ENCODE results near the gene REEP5. TPM values are rescaled to one million over a fixed set of nuclear protein-coding genes. Genes with fewer than 3 reads are reported as not detected.
"Not testable (repeated sequence)": the region's sequence is repeated elsewhere in the genome, so short reads cannot be mapped to it uniquely, and the experiment has no call there.

The REEP5 gene
- polyA plus RNA-seq, 1 donor (not counting 4 experiments of a cell fraction or from before 2014, with no cell fraction given): 298 TPM

GRCh38 chr5:112892776-112893175 is 29.3 kb downstream of the REEP5 start:
- Histone ChIP-seq H3K79me2 (ENCODE audit: control insufficient read depth, insufficient read depth, low read length) (peaks cover 18% of the 10 kb centered on the region), H3K9ac (ENCODE audit: control insufficient read depth, extremely low read depth, insufficient read depth, low read length) (no peak overlapping the region), H3K4me3 (ENCODE audit: control insufficient read depth in 2 of 3, extremely low read depth in 1 of 3, insufficient read depth in 2 of 3, low read depth in 1 of 3, low read length in 3 of 3) (no peak overlapping the region), H3K27me3 (ENCODE audit: control insufficient read depth, extremely low read depth, insufficient read depth, low read length) (no peaks in the 10 kb centered on the region), H2AFZ (ENCODE audit: control insufficient read depth, low read length) (no peak overlapping the region), H3K4me1 (ENCODE audit: control insufficient read depth, extremely low read depth, insufficient read depth, low read length) (no peaks in the 10 kb centered on the region), H4K20me1 (ENCODE audit: control insufficient read depth, extremely low read depth, insufficient read depth, low read length) (no peaks in the 10 kb centered on the region), H3K27ac (ENCODE audit: control insufficient read depth, insufficient read depth, low read length) (no peak overlapping the region), H3K36me3 (ENCODE audit: control insufficient read depth in 2 of 2, extremely low read depth in 1 of 2, insufficient read depth in 2 of 2, low read length in 2 of 2) (peaks cover 10 to 14% of the 10 kb centered on the region in 2 experiments), H3K9me3 (ENCODE audit: control insufficient read depth, low read depth, low read length) (no peaks in the 10 kb centered on the region), H3K4me2 (ENCODE audit: control insufficient read depth, extremely low read depth, insufficient read depth, low read depth, low read length) (no peak overlapping the region), H3K9me1 (ENCODE audit: control insufficient read depth, extremely low read depth, insufficient read depth, low read length) (no peaks in the 10 kb centered on the region)
- no peak for TF ChIP-seq CTCF (optimal IDR thresholded peaks at IDR 0.05 in 1 of 3, IDR thresholded peaks at IDR 0.05 in 1 of 3, conservative IDR thresholded peaks at IDR 0.05 in 1 of 3; ENCODE audit: extremely low read depth in 1 of 3, insufficient read depth in 2 of 3, low read length in 3 of 3)
- no peak for TF ChIP-seq EZH2 (IDR thresholded peaks at IDR 0.05; ENCODE audit: low read length)
- no peak for FAIRE-seq
- DNase-seq (ENCODE audit: low read depth, low spot score): no peak
- dilution Hi-C loops (cut with MboI; ENCODE audit: extremely low pct_ligation_motif_present, low sequenced_read_pairs): no loop called here

GRCh38 chr5:112892066-112892465 is 30.0 kb downstream of the REEP5 start:
- Histone ChIP-seq H3K36me3 (ENCODE audit: control insufficient read depth in 2 of 2, extremely low read depth in 1 of 2, insufficient read depth in 2 of 2, low read length in 2 of 2) (peaks cover 10 to 19% of the 10 kb centered on the region in 2 experiments), H3K79me2 (ENCODE audit: control insufficient read depth, insufficient read depth, low read length) (peaks cover 19% of the 10 kb centered on the region)
- H3K4me2 ChIP-seq (ENCODE audit: control insufficient read depth, extremely low read depth, insufficient read depth, low read depth, low read length); H3K27ac ChIP-seq (ENCODE audit: control insufficient read depth, insufficient read depth, low read length); H3K27me3 ChIP-seq (ENCODE audit: control insufficient read depth, extremely low read depth, insufficient read depth, low read length); dilution Hi-C loops (cut with MboI; ENCODE audit: extremely low pct_ligation_motif_present, low sequenced_read_pairs); H3K9ac ChIP-seq (ENCODE audit: control insufficient read depth, extremely low read depth, insufficient read depth, low read length); H3K4me1 ChIP-seq (ENCODE audit: control insufficient read depth, extremely low read depth, insufficient read depth, low read length); FAIRE-seq; H4K20me1 ChIP-seq (ENCODE audit: control insufficient read depth, extremely low read depth, insufficient read depth, low read length); H3K9me1 ChIP-seq (ENCODE audit: control insufficient read depth, extremely low read depth, insufficient read depth, low read length); H3K9me3 ChIP-seq (ENCODE audit: control insufficient read depth, low read depth, low read length); H2AFZ ChIP-seq (ENCODE audit: control insufficient read depth, low read length); H3K4me3 ChIP-seq (ENCODE audit: control insufficient read depth in 2 of 3, extremely low read depth in 1 of 3, insufficient read depth in 2 of 3, low read depth in 1 of 3, low read length in 3 of 3); DNase-seq (ENCODE audit: low read depth, low spot score): not testable (repeated sequence)

- Histone ChIP-seq H3K36me3 (ENCODE audit: control insufficient read depth in 2 of 2, extremely low read depth in 1 of 2, insufficient read depth in 2 of 2, low read length in 2 of 2) (peaks cover 21 to 32% of the 10 kb centered on the region in 2 experiments), H3K4me2 (ENCODE audit: control insufficient read depth, extremely low read depth, insufficient read depth, low read depth, low read length) (no peak overlapping the region), H3K27me3 (ENCODE audit: control insufficient read depth, extremely low read depth, insufficient read depth, low read length) (no peaks in the 10 kb centered on the region), H3K79me2 (ENCODE audit: control insufficient read depth, insufficient read depth, low read length) (peaks cover 16% of the 10 kb centered on the region), H3K9me1 (ENCODE audit: control insufficient read depth, extremely low read depth, insufficient read depth, low read length) (peaks cover 3% of the 10 kb centered on the region), H3K9me3 (ENCODE audit: control insufficient read depth, low read depth, low read length) (no peaks in the 10 kb centered on the region), H3K4me1 (ENCODE audit: control insufficient read depth, extremely low read depth, insufficient read depth, low read length) (no peaks in the 10 kb centered on the region), H2AFZ (ENCODE audit: control insufficient read depth, low read length) (no peak overlapping the region), H3K4me3 (ENCODE audit: control insufficient read depth in 2 of 3, extremely low read depth in 1 of 3, insufficient read depth in 2 of 3, low read depth in 1 of 3, low read length in 3 of 3) (no peak overlapping the region), H3K27ac (ENCODE audit: control insufficient read depth, insufficient read depth, low read length) (no peak overlapping the region), H4K20me1 (ENCODE audit: control insufficient read depth, extremely low read depth, insufficient read depth, low read length) (no peaks in the 10 kb centered on the region), H3K9ac (ENCODE audit: control insufficient read depth, extremely low read depth, insufficient read depth, low read length) (no peak overlapping the region)
- TF ChIP-seq EZH2 (IDR thresholded peaks at IDR 0.05; ENCODE audit: low read length) (no peak), CTCF (optimal IDR thresholded peaks at IDR 0.05 in 1 of 3, IDR thresholded peaks at IDR 0.05 in 1 of 3, conservative IDR thresholded peaks at IDR 0.05 in 1 of 3; ENCODE audit: extremely low read depth in 1 of 3, insufficient read depth in 2 of 3, low read length in 3 of 3) (no peak)
- dilution Hi-C loops (cut with MboI; ENCODE audit: extremely low pct_ligation_motif_present, low sequenced_read_pairs): no loop called here
- DNase-seq (ENCODE audit: low read depth, low spot score) (no peak), FAIRE-seq (no peak)
Measured at GRCh38 chr5:112886975-112887374, 35.1 kb downstream of the REEP5 start.

All from keratinocyte (primary cell).